Activated CD4-positive, alpha-beta T cell treated with anti-CD3 and anti-CD28 coated beads for 4 hours (primary cell): ENCODE results near the gene LPO.

ENCODE experiments used
- DNase-seq, 2 donors: peaks; one replicate each; pipeline ENCODE4 v3.0.0-alpha.2; 2020

LPO gene

GRCh38 chr17:58279016-58279711 lies 40.8 kb downstream of the LPO start:
- DNase-seq: no peak

- no peak for DNase-seq
Observed at GRCh38 chr17:58279736-58280479, 41.5 kb downstream of the LPO start.

- DNase-seq: no peak
Observed at GRCh38 chr17:58280480-58281217, 42.3 kb downstream of the LPO start, which contains the start of gene MPO. MPO (minus strand) TSS chr17:58280935; CDS start chr17:58280758, 177 bp downstream.

DNA sequence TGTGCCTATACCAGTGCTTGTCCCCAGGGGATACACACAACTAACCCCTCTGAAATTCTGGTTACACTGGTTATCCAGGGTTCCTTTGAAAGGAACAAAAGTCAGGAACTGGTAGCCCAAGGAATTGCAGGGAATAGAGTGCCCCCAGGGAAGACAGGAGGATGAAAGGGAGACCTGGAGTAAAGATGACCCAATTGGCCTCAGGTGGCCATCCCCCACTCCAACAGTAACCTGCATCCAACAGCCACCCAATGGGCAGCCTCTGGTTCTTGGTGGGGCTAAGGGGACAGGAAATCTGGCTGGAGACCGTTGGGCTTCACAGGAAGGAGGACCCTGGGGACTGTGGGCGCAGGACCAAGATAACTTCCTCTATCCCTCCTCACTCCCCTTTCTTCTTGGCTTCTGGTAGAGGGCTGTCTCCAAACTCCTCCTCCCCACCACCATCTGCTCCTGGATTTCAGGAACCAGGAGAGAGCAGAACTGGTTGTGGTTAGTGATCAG lies 43.2 kb downstream of the LPO start:
- no peak for DNase-seq

GRCh38 chr17:58282442-58282841 lies 44.1 kb downstream of the LPO start:
- no peak for DNase-seq

- DNase-seq: no peak
Observed at GRCh38 chr17:58283674-58284612, 45.6 kb downstream of the LPO start.

DNA sequence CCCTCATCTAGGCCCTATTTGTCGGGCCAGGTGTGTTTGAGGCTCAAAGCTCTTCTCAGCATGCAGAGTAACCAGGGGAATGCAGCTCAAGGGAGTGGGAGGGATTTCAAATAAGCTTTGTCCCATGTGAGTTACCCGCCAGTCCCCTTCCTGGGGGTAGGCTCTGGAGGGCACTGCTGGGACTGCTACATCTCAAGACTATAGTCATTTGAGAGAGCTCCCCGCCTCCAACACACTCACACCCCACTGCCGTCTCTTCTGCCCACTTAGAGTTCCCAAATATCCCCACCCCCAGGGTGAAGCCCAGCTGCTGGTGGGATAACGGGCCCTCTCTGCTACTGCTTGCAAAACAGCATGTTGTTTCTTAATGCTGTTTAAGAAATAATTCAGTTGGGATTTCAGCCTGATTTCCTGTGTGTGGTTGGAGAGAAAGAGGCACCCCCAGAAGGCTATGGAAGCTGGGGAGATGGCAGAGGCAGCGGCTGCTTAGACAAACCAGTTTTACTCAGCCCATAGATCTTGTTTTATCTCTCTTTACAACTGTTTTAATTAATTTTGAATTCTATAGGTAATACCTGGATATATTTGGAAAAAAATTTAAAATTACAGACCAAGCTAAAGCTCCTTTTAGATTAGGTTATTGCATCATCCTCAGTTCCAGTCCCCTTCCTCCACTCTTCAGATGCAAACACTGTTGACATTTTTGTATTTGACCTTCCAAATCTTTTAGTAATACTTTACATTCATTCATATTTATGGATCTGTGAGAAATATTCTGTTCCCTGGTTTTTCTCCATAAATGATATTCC lies 46.4 kb downstream of the LPO start:
- DNase-seq: no peak

- DNase-seq: no peak
Observed at GRCh38 chr17:58285422-58285810, 47.0 kb downstream of the LPO start.

DNA sequence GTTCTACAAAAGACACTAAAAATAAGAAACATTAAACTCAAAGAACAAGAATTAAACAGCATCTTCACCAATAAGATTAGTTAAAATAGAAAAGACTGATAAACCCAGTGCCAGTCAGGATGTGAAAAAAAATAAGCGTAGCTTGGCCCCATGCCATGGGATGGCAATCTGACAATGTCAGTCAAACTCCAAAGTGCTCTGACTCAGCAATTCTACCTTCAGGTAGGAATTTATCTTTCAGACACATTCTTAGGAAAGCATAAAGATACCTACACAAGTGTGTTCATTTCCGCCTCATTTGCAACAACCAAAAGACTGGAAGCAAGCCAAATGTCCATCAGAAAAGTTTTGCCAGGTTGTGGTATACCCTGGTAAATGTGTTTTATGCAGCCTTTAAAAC lies 51.5 kb downstream of the LPO start:
- no peak for DNase-seq

GRCh38 chr17:58291246-58291645 lies 52.9 kb downstream of the LPO start:
- DNase-seq: no peak

- DNase-seq: no peak
Observed at GRCh38 chr17:58294034-58294433, 55.6 kb downstream of the LPO start.

GRCh38 chr17:58300336-58300735 lies 62.0 kb downstream of the LPO start:
- no peak for DNase-seq

DNA sequence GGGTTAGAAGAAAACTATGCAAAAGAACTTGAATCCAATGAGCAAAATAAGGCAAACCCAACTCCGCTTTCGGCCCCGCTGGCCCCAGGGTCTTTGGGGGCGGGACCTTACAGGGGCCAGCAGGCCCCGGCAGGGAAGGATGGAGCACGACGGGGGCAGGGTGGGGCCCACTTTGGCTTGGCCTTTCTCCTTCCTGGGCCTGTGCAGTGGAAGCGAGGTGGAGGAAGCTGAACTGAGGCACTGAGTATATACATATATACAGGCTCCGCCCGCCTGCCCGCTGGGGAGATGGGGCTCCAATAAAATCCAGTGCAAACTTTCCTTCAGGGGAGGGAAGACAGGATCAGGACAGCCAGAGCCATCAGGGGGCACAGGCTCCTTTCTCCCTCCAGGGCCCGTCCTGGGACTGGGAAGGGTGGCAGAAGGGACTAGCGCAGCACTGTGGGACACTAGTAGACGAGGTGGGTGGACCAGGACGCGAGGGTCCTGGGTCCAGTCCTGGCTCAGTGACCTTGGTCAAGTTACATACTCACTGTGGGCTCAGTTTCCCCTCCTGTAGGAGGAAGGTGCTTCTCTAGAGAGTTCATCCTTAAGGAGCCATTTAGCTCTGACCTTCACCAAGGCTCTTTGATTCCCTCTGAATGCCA lies 63.2 kb downstream of the LPO start:
- DNase-seq: no peak

- DNase-seq: no peak
Observed at GRCh38 chr17:58302171-58302918, 64.0 kb downstream of the LPO start.

DNA sequence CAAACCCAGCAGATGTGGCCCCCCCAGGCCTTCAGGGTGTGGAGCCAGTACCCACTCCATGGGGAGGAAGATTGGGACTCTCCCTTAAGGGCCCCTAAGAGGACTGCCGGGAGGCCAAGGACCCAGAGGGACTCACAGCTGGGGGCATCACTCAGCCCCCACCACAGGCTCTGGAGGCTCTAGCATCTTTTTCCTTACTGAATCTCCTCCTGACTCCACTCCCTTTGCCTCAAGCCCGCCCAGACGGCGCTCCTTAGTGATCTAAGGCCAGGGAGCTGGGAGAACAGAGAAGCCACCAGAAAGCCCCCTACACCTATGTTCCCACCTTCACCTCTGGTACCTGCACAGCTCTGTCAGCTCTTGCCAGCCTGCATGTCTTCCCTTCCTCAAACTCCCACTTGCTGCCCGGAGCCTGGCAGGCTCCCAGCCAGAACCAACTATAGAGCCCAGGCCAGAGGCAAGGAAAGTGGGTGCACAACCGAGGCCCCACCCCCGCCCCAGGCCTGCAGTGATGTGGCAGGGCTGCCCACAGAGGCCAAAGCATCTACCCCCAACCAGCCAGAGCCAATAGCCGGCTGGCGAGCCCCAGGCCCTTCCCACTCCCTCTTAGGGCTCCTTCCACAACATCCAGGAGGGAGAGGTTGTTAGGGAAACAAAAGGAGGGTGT lies 64.7 kb downstream of the LPO start:
- no peak for DNase-seq

DNA sequence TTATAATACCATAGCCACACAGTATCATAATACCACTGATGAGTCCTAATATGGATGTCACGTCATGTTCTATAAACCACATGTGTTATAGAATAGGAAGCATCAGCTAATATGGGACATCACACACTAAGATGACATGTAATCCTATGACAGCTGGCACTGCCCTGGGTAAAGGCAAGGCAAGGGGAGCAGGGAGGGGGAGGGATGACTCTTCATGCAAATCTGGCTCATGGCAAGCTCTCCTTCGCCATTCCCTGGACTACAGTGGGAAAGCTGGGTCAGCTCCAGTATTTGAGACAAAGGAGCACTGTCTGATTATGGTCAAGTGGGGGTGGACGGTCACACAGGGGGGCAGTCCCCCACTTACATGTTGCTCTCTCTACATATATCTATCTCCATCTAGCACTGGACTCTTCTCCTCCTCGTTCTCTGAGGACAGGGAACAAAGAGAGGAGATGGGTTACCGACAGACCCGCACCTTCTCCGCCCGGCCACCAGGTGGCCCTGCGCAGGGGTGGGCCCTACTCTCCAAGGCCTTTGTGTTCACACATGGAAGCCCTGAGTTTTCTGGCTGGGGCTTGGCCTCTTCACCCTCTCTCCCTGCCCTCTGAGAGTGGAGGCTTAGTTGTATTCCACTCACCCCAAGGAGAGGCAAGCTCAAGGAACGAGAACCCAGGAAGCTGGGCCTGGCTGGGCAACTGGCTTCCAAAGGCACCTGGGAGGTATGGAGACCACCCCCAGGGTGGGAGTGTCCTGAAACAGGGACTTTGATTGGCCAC lies 65.8 kb downstream of the LPO start:
- DNase-seq: peak; percentile 48 to 59

GRCh38 chr17:58304750-58305486 lies 66.5 kb downstream of the LPO start:
- no peak for DNase-seq

DNA sequence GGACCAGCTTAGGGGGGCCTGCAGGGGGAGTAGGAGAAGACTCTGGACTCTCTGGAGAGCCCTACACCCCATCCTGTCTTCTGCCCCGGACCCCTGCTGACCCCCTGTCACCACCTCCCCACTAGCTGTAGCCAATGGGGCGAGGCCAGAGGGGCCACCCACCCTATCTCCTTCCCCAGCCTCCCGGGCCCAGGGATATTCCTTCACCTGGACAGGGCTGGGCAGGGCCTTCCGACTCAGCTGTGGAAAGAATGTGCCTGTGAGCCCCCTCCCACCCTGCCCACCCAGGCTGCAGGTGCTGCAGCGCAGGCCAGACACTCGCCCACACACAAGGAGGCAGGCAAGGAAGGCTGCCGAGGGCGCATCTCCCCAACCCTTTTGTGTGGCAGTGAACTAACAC lies 67.2 kb downstream of the LPO start:
- no peak for DNase-seq
